Stimulated activated CD4-positive, alpha-beta T cell treated with anti-CD3 and anti-CD28 coated beads, Interleukin-15, amount 100 ng/mL, for 1 hour (primary cell): ENCODE results near the gene ATP4B.

Experiments
- DNase-seq, 2 donors: peaks; one replicate each; pipeline ENCODE4 v3.0.0-alpha.2; 2020; ENCODE audit warnings: low read depth in 1 of 2, low spot score in 1 of 2

ATP4B gene

DNA sequence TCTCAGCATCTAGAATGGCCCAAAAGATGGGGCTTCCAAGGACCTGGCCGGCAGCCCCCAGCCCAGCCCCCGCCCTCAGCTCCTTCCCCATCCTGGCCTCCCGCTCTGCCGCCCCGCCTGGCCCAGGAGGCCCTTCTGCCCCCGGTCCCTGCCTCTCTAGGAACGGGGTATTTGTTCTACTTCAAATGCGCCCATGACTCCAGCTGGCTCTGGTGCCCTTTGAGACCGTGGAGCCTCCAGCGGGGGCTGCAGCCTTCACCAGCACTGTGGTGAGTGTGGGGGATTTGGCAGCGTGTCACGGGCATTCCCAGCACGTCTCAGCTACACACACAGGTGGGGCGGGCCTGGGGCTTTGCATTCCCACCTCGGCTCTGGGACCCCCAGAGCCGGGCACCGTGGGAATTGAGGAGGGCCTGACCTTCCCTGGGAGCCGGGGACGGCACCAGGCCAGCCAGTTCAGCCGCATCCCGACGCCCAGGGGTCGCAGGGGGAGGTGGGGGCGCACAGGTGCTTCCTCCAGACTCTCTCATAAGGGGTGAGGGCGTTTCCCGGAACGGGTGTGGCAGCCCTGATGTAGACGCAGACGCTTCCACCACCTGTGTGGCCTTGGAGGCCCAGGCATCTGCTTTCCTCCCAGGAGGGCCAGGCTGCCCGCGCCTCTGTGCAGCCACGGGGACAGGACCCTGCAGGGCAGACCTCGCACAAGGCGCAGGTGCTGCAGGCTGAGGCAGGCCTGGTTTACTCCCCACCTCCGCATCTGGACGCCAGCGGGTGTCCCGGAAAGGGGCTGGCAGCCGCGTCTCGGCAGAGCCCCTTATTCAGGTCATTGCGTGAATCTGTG lies 947 bp downstream of the ATP4B start:
- no peak for DNase-seq

DNA sequence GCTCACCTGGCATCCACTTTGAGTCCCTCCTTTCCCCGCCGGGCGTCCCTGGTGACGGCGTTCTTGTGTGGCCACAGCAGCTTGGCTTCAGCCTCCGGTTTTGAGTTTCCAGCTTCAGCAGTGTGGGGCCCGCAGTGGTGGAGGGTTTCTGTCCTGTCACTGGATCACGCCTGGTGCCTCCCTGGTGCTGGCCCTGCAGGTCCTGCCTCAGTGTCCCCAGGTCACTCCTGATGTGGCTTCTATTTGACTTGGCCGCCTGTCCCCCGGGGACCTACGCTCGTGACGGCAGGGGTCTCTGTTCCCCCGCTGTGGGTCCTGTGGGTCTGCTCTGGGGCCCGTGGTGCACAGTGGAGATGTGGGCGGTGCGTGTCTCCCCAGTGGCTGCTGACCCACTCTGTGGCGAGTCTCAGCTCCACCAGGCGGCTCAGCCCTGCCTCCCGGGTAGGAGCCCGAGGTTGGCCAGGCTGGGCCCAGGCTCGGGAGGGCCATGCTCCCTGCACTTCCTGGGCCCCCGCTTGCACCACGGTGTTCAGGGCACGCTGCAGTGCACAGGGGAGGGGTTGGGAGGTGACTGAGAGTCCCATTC lies 1.9 kb downstream of the ATP4B start:
- DNase-seq, result no peak

DNA sequence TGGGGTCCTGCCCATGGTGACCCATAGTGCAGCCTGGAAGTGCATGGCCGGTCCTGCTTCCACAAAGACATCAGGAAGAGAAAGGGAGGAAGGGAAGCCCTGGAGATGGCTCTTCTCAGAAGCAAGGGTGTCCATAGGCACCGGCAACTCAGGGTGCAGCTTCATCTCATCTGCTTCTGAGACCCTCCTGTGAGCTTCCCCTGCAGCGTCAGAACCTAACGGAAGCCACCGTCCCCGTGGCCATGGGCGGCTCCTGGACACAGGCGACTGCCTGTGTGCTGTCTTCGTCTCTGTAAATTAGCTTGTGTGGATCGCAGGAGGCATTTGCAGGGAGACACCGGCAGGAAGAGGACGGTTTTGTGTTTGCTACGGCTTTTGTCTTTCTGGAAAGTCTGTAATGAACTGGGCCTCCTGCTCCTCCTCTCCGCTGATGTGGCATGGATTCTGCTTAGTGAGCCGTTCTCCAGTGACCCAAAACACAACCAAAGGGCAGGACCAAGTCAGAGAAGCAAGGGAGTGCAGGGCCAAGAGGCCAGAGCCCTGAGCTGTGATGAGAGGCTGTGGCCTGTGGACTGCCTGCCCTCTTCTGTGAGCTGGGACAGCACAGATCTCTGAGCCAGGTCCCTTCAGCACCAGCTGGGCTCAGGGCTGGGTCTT lies 2.5 kb downstream of the ATP4B start:
- DNase-seq, result no peak

DNA sequence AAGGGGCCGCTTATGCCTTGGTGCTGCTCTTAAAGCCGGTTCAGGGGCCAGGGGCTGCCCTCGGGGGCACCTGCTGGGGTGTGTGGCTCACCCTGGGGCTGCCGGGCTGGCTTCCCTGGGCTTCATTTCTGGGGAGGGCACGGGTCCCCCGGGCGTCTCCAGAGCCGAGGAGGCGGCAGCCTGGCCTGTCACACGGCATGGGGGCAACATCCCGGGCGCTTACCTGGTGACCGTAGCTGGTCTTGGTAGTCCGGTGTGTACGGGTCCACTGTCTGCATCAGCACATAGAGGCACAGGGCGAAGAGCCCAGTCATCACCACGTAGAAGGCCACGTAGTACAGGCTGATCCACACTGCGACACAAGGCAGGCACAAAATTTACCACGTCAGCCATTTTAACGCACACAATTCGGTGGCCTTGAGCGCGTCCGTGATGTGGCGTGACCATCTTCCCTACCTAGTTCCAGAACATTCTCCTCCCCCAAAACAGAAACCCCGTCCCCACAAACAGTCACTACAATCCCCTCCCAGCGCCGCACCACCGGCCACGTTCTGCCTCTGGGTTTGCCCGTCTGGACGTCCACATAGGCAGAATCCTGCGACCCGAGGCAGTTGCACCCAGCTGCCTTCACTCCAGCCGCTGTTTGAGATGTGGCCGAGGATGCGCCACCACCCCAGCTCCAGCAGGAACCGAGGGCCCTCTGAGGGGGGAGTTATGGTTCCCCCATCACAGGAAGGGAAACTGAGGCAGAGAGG lies 3.2 kb downstream of the ATP4B start:
- DNase-seq, result no peak

DNA sequence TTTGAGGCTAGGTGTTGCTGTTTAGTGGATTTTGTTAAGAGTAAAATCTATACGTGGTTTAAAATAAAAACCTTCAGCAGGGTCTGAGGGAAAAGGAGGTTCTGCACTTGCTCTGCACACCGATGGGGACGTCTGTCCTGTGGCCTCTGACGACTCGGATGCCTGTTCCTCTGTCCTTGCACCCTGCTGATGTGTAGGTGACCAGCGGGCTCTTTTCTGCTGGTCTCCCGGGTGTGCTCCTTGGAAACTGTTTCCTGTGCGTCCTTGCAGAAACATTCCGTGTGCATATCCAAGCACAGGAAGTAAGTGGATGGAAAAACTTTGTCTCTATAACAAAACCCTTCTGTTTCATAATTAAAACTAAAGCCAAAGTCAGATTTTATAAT lies 3.8 kb downstream of the ATP4B start:
- DNase-seq, result no peak

DNA sequence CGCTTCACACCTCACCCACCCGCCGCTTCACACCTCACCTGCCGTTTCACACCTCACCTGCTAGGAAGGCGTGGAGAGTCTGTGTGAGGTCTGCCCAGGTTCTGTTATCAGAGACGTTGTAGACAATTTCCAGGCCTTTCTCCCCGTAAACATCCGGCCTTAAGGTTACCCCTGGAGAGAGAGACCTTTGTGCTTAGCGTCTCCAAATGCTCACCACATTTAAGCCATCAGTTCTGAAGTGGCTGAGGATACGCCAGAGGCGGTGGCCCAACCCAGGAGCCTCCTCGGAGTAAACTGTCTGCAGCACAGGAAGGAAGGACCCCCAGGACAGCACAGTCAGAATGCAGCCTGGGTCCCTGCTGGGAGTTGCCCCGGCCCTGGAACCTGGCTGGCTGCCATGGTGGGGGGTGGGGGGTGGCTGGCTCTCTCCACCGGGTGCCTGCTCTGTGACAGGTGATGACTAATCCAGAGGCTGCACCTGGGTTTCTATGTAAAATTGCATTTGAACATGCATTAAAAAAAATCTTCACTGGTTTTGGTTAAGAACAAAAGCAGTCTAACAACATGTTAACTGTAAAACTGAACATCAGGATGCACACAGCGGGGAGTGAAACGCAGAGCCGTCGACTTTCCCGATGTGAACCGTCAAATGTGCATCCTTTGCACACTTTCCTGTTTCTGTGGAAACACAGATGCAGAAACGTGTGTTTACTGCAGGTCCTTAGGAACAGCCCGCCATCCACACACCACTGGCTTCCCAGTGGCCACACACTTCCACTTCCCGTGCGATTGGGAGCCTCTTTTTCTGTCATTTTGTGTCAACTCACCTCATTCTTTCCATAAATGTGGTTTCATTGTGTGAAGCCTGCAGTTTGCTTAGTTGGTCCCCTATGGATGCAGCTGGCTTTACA lies 4.5 kb downstream of the ATP4B start:
- no peak for DNase-seq

DNA sequence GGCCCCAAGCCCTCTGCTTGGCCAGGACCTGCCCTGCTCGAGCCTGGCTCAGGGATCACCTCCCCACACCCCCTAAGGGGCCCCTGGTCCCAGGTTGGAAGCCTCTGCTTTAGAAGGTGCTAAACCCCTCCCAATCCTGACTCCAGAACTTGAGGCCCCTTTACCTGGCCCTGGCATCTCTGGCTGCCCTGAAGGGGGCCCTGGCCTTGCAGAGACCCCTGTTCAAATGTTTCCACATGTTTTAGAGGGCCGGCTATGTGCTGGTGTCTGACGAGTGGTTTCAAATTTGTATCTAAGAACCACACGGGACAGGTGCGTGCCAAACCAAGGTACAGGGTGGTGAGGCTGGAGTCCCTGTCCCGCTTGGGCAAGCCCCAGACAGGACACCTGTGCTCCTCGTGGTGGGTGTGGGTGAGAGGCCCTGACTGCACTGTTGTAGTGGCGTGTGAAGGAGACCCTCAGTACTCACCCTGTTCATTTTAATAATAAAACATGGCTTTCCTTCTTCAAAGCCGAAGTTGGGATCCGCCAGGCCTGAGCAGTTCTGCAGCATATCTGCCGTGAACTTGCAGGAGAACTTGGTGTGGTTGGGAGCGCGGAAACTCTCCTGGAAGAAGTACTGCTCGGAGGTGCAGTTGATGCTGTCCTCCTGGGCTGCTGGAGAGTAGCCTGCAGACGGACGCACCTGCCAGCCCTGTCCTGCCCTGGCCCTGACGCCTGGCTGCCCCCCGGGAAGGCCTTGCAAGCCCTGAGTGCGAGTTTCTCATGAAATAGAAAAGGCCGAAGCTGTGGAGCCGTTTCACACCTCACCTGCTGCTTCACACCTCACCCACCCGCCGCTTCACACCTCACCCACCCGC lies 5.4 kb downstream of the ATP4B start:
- no peak for DNase-seq

DNA sequence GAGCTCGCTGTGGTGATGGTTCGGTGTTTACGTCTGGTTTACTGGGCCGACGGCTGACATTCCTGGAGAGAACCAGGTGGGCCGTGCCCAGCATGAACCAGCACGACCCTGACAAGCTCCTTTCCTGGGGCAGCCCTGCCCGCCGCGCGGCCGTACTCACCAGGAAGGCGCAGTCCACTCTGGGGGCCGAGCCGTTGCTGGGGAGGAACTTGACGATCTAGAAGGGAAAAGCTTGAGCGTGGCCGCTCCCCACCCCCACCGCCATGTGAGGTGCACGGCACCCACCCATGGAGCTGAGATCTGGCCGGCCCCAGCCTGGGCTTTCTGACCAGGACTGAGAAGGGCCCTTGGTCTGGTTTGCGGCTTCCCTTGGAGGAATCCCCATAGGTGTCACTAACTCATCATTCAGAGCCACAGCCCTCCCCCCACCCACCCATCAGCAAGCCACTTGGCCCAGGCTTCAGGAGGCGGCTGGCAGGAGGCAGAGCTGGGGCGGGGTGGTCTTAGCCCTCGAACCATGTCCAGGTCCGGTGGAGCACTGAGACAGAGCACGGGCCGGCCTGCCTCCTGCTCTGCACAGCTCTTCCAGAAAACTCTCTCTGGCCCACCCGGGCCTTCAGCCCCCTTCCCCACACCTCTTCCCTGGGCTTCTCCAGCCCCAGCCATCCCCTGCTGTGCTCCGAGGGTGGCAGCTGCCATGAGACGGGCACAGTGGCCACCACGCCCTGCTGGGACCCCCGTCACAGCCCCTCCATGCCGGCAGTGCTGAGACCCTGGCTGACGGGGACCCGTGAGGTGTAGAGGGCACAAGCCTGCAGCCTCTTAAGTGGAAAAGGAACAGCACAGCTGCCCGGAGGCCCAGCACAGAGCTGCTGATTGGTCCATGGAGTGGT lies 6.2 kb downstream of the ATP4B start:
- DNase-seq, result no peak

DNA sequence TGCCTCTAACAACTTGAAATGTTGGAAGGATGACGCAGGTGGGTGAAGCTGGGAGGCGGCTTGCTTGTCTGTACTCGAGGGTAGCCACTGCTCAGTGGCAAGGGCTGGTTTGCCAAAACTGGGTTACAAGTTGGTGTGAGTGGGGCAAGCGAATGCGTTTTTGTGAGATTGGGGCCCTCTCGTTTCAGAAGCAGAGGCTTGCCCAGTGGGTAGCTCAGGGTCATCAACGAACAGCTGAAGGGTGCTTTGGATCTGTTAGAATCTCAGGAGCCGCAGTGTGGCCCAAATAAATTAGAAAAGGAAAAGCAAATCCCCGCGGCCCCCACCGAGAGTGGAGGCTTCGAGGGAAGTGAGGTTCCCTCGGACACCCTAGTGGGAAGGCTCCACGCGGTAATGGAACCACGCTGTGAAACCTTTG lies 7.3 kb downstream of the ATP4B start:
- no peak for DNase-seq

DNA sequence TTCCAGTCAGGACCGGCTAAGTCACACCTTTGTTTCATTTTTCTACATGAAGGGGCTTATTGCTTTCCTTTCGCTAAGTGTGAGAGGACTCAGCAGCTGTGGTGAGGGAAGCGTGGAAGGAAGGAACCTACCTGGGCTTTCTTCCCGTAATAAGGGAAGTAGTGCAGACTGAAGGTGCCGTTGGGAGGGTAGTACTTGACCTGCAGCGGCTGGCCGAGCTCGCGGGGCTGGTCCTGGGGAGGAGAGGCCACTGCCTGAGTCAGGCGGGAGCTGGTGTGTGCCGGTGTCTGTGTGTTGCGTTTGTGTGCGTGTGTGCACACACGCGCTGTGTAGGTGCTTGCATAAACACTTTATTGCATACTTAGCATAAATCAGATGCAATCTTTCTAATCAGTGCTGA lies 7.7 kb downstream of the ATP4B start:
- DNase-seq, result no peak

DNA sequence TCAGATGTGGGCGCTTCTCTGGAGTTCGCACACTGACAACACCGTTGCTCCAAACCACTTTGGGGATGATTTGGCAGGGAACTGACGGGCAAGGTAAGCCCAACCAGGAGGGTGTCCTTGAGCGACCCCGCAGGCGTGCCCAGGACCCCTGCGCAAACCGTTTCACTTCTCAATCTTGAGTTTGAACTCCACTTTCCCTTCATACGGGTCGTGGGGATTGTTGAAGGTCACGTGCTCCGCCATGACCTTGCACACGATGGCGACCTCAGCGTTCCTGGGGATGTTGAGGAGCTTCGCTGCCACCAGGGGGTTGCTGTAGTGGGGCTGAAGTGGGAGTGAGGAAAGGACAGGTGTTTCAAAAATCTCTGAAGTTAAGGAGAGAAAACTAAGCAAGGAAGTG lies 8.8 kb downstream of the ATP4B start:
- no peak for DNase-seq

DNA sequence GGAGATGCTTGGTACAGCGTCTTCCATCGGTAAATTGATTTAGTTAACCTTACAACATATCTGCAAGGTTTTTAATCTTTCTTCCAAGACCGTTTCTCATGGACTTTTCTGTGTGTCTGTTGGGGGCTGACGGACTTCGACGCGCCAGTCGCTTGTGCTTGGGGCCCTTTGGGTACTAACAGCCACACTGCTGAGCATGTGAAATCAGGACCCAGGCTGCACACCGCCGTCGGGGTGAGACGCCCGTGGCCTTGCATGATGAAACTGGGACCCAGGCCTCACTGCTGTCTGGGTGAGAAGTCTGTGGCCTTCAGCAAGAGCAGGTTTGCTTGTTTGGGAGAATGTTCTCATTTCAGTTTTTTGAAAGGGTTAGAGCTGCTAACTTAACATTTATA lies 9.8 kb downstream of the ATP4B start:
- DNase-seq, result no peak

DNA sequence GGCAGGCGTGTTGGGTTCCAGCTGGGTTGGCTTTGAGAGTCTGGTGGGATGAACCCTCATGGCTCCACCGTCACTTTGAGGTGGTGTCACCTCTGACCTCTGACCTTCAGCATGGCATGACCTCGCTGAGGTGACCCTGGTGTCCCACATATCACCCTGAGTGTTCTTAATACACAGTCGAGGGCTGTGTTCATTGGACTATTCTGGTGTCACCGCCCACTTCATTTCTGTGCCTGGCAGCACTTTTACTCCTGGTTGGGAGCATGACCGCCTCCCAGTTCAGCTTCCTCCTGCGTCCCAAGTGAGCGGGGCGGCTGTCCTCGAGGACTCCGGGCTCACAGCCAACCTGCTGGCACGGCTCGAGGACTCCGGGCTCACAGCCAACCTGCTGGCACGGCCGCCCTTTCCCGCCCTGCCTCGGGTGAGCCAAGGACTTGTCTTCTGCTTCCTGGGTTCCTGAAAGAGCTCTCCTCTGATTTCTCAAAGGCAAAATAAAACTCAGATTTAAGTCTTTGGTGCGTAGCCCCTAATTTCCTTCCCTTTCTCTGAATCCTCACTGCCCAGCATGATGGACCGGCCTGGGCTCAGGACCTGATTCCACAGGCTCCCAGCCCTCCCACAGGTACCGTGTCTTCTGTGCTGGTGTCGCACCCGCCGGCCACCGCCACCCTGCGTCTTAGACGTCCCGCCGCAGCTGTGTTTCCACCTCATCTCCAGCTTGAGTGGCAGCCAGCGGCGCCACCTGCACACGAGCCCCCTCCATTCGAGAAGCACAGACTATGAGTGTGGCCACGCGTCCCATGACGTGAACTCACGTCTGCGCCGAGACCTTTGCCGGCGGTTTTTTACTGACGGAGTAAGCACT lies 10.4 kb downstream of the ATP4B start:
- no peak for DNase-seq

DNA sequence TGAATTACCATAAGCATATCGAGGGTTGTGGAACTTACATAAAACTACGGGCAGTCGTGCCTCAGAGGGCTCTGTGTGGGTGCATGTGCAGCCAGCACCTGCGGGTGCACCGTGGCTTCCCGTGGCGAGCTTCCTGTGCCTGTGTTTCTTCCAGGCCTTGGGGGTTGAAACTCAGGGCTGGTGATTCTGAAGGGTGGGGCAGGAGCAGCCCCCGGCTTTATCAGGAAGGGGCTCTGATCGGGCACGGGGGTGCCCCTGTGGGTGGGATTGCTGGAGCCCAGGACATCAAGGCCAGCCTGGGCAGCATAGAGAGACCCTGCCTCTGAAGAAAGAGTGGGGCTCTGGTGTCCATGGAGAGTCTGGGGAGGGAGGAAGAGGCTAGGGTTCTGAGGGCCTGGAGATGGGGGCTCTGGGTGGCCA lies 11.1 kb downstream of the ATP4B start:
- no peak for DNase-seq

DNA sequence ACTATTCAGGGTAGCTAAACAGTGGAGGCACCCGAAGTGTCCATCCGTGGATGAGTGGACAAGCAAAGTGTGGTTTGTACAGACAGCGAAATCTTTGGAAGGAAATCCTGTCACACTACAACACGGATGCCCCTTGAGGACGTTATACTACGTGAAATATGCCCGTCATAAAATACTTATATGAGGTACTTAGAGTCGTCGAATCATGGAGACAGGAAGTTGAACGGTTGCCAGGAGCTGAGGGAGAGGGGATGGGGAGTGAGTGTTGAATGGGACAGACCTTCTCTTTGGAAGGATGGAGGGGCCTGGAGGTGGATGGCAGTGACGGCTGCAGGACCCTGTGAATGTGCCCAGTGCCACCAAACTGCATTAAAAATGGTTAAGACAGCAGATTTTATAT lies 11.6 kb downstream of the ATP4B start:
- no peak for DNase-seq

DNA sequence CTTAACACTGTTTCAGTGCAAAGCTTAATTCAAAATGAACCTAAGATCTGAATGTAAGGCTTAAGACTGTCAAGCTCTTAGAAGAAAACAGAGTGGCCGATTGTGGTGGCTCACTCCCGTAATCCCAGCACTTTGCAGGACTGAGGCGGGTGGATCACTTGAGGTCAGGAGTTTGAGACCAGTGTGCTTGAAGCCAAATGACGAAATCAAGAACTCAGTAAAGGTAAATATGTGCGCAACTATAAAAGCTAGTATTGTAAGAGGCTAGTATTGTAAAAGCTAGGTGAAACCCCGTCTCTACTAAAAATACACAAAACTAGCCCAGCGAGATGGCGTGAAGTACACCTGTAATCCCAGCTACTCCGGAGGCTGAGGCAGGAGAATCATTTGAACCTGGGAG lies 12.7 kb downstream of the ATP4B start:
- DNase-seq, result no peak

DNA sequence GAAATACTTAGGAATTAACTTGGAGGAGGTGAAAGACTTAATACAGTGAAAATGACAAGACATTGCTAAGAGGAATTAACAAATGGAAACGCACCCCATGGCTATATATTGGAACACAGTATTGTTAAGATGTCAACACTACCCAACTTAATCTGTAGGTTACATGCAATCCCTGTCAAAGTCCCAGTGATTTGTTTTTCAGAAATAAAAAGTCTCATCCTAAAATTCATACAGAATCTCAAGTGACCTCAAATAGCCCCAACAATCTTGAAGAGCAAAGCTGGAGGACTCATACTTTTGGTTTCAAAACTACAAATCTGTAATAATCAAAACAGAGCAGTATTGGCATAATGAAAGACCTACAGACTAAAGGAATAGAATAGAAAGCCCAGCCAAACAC lies 13.2 kb downstream of the ATP4B start:
- no peak for DNase-seq

DNA sequence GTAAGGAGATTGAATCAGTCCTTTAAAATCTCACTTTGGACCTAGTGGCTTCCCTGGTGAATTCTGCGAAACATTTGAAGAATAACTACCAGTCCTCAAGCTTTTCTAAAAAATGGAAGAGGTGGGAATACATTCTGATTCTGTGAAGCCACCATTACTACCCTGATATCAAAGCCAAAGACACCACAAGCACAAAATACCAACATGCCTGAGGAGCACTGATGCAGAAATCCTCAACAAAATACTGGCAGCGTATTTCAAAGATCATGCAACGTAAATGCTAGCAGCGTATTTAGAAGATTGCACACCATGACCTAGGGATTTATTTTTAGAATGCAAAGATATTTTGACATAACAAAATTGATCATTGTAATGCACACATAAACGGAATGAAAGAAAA lies 14.4 kb downstream of the ATP4B start:
- DNase-seq, result no peak
